ENCODE measurements around the gene PTPRF. TPM values are rescaled to one million over a fixed set of nuclear protein-coding genes. Genes with fewer than 3 reads are reported as not detected.

The PTPRF gene
- total and polyA plus RNA-seq, 12 donors: 1.7 to 10.3 (median 4.5) TPM

GRCh38 chr1:43584204-43584603, 53.5 kb downstream of the PTPRF start:
- no peaks in the 10 kb centered on the region for H3K9me3 ChIP-seq
- H3K36me3 ChIP-seq: no peaks in the 10 kb centered on the region
- ATAC-seq (no peak), DNase-seq (no peak)
- no peak overlapping the region for H3K27ac ChIP-seq
- H3K4me1 ChIP-seq: peaks cover 0 to 5% (median 0%) of the 10 kb centered on the region in 9 donors
- no peak for TF ChIP-seq CTCF (IDR thresholded peaks at IDR 0.05)
- no peaks in the 10 kb centered on the region for H3K27me3 ChIP-seq
- intact Hi-C loops (cut with DNase I): no loop called here
- 69 to 84% methylated on average over 8 of the region's 8 CpGs for WGBS, 2 donors
- no peak overlapping the region for H3K4me3 ChIP-seq

GRCh38 chr1:43585557-43585956, 54.9 kb downstream of the PTPRF start:
- no peak for ATAC-seq
- no peaks in the 10 kb centered on the region for H3K27me3 ChIP-seq
- no peak for TF ChIP-seq CTCF (IDR thresholded peaks at IDR 0.05)
- no peak for DNase-seq
- H3K4me1 ChIP-seq: peaks cover 0 to 5% (median 0%) of the 10 kb centered on the region in 9 donors
- WGBS, 2 donors: 88 to 93% methylated on average over 10 of the region's 10 CpGs
- no peak overlapping the region for H3K4me3 ChIP-seq
- no peak overlapping the region for H3K27ac ChIP-seq
- intact Hi-C loops (cut with DNase I): no loop called here
- no peaks in the 10 kb centered on the region for H3K9me3 ChIP-seq
- H3K36me3 ChIP-seq: no peaks in the 10 kb centered on the region

GRCh38 chr1:43586136-43586731, 55.6 kb downstream of the PTPRF start:
- 81 to 85% methylated on average over 6 of the region's 6 CpGs for WGBS, 2 donors
- Histone ChIP-seq H3K27me3 (no peaks in the 10 kb centered on the region), H3K4me1 (peaks cover 0 to 5% (median 0%) of the 10 kb centered on the region in 9 donors), H3K9me3 (no peaks in the 10 kb centered on the region), H3K27ac (no peak overlapping the region), H3K36me3 (no peaks in the 10 kb centered on the region), H3K4me3 (no peak overlapping the region)
- no peak for TF ChIP-seq CTCF (IDR thresholded peaks at IDR 0.05)
- ATAC-seq (no peak), DNase-seq (no peak)
- intact Hi-C loops (cut with DNase I): no loop called here

- intact Hi-C loops (cut with DNase I): no loop called here
- Histone ChIP-seq H3K27ac (no peak overlapping the region), H3K4me1 (peaks cover 0 to 5% (median 0%) of the 10 kb centered on the region in 9 donors), H3K36me3 (no peaks in the 10 kb centered on the region), H3K4me3 (no peak overlapping the region), H3K27me3 (no peaks in the 10 kb centered on the region), H3K9me3 (no peaks in the 10 kb centered on the region)
- TF ChIP-seq CTCF (IDR thresholded peaks at IDR 0.05): no peak
- DNase-seq: no peak
- ATAC-seq: no peak
- WGBS, 2 donors: 86 to 91% methylated on average over 2 of the region's 2 CpGs
Observed at GRCh38 chr1:43587001-43587400, 56.3 kb downstream of the PTPRF start.
